ENCODE results near the gene VAPB.

Gene VAPB

GRCh38 chr20:58394801-58395200, 5.8 kb downstream of the VAPB start:
- Histone ChIP-seq H3K4me1 (ENCODE audit: low read length) (peaks cover 12% of the 10 kb centered on the region), H3K27ac (ENCODE audit: low read length) (no peak overlapping the region), H3K9ac (ENCODE audit: low read length) (no peak overlapping the region), H3K9me3 (ENCODE audit: insufficient read depth, low read length) (no peaks in the 10 kb centered on the region), H3K4me2 (ENCODE audit: low read length) (no peak overlapping the region), H3K4me3 (ENCODE audit: low read length) (no peak overlapping the region), H3K36me3 (replicated peaks; ENCODE audit: low read depth, low read length) (peaks cover 49% of the 10 kb centered on the region), H3K79me2 (ENCODE audit: low read length) (peaks cover 100% of the 10 kb centered on the region), H3K27me3 (ENCODE audit: low read depth, low read length) (no peaks in the 10 kb centered on the region), H2AFZ (ENCODE audit: low read depth, low read length) (no peak overlapping the region), H4K20me1 (ENCODE audit: insufficient read depth, low read length) (peaks cover 96% of the 10 kb centered on the region)
- no peak for TF ChIP-seq EZH2phosphoT487 (IDR thresholded peaks at IDR 0.05; ENCODE audit: low read depth)
- no peak for TF ChIP-seq CTCF (IDR thresholded peaks at IDR 0.05; ENCODE audit: low read depth, low read length)

- Histone ChIP-seq H3K27ac (ENCODE audit: low read length) (no peak overlapping the region), H3K9me3 (ENCODE audit: insufficient read depth, low read length) (no peaks in the 10 kb centered on the region), H3K27me3 (ENCODE audit: low read depth, low read length) (no peaks in the 10 kb centered on the region), H3K9ac (ENCODE audit: low read length) (no peak overlapping the region), H3K4me1 (ENCODE audit: low read length) (peaks cover 5% of the 10 kb centered on the region), H3K36me3 (replicated peaks; ENCODE audit: low read depth, low read length) (peaks cover 46% of the 10 kb centered on the region), H3K4me3 (ENCODE audit: low read length) (no peak overlapping the region), H3K4me2 (ENCODE audit: low read length) (no peak overlapping the region), H2AFZ (ENCODE audit: low read depth, low read length) (no peak overlapping the region), H3K79me2 (ENCODE audit: low read length) (peaks cover 100% of the 10 kb centered on the region), H4K20me1 (ENCODE audit: insufficient read depth, low read length) (peaks cover 96% of the 10 kb centered on the region)
- TF ChIP-seq CTCF (IDR thresholded peaks at IDR 0.05; ENCODE audit: low read depth, low read length) = no peak
- no peak for TF ChIP-seq EZH2phosphoT487 (IDR thresholded peaks at IDR 0.05; ENCODE audit: low read depth)
Observed at GRCh38 chr20:58395604-58396003, 6.6 kb downstream of the VAPB start.

GRCh38 chr20:58397429-58397828, 8.4 kb downstream of the VAPB start:
- H3K79me2 ChIP-seq (ENCODE audit: low read length) = peaks cover 100% of the 10 kb centered on the region
- no peaks in the 10 kb centered on the region for H3K27me3 ChIP-seq (ENCODE audit: low read depth, low read length)
- H3K27ac ChIP-seq (ENCODE audit: low read length) = no peak overlapping the region
- H3K9ac ChIP-seq (ENCODE audit: low read length) = no peak overlapping the region
- H3K36me3 ChIP-seq (replicated peaks; ENCODE audit: low read depth, low read length) = peaks cover 32% of the 10 kb centered on the region
- H4K20me1 ChIP-seq (ENCODE audit: insufficient read depth, low read length) = peaks cover 96% of the 10 kb centered on the region
- no peak overlapping the region for H3K4me3 ChIP-seq (ENCODE audit: low read length)
- no peak overlapping the region for H2AFZ ChIP-seq (ENCODE audit: low read depth, low read length)
- TF ChIP-seq CTCF (IDR thresholded peaks at IDR 0.05; ENCODE audit: low read depth, low read length) (no peak), EZH2phosphoT487 (IDR thresholded peaks at IDR 0.05; ENCODE audit: low read depth) (no peak)
- no peaks in the 10 kb centered on the region for H3K9me3 ChIP-seq (ENCODE audit: insufficient read depth, low read length)
- peaks cover 17% of the 10 kb centered on the region for H3K4me1 ChIP-seq (ENCODE audit: low read length)
- no peak overlapping the region for H3K4me2 ChIP-seq (ENCODE audit: low read length)

GRCh38 chr20:58398254-58398653, 9.2 kb downstream of the VAPB start:
- Histone ChIP-seq H3K27ac (ENCODE audit: low read length) (no peak overlapping the region), H3K4me1 (ENCODE audit: low read length) (peaks cover 25% of the 10 kb centered on the region), H3K36me3 (replicated peaks; ENCODE audit: low read depth, low read length) (peaks cover 28% of the 10 kb centered on the region), H3K4me2 (ENCODE audit: low read length) (no peak overlapping the region), H3K4me3 (ENCODE audit: low read length) (no peak overlapping the region), H2AFZ (ENCODE audit: low read depth, low read length) (no peak overlapping the region), H3K27me3 (ENCODE audit: low read depth, low read length) (no peaks in the 10 kb centered on the region), H4K20me1 (ENCODE audit: insufficient read depth, low read length) (peaks cover 96% of the 10 kb centered on the region), H3K9ac (ENCODE audit: low read length) (no peak overlapping the region), H3K9me3 (ENCODE audit: insufficient read depth, low read length) (no peaks in the 10 kb centered on the region), H3K79me2 (ENCODE audit: low read length) (peaks cover 100% of the 10 kb centered on the region)
- TF ChIP-seq EZH2phosphoT487 (IDR thresholded peaks at IDR 0.05; ENCODE audit: low read depth) (no peak), CTCF (IDR thresholded peaks at IDR 0.05; ENCODE audit: low read depth, low read length) (no peak)

Data from OCI-LY3 (cell line).